Prostate gland (tissue), 2 donors: ENCODE data around the gene LAT.

Experiments used
- CTCF ChIP-seq, 4 experiments: fragments of 200-600 bp in 2 of 4; fragments of 450-650 bp in 2 of 4; sonication (generic) in 2 of 4; IDR thresholded peaks; 1 replicate in 3 of 4; 2 replicates in 1 of 4; pipeline ENCODE4 v1.5.1; 2016 to 2019; ENCODE audit warnings: antibody characterized with exemption in 4 of 4, mild to moderate bottlenecking in 2 of 4, moderate library complexity in 2 of 4
- POLR2A ChIP-seq: fragments of 450-650 bp; IDR thresholded peaks from one replicate; pipeline ENCODE4 v1.6.1; 2016; ENCODE audit warnings: antibody characterized with exemption, mild to moderate bottlenecking
- POLR2AphosphoS5 ChIP-seq: sonication (generic); formaldehyde crosslinking; IDR thresholded peaks from one replicate; pipeline ENCODE4 v1.6.1; 2017; ENCODE audit warnings: antibody characterized with exemption

- no peak for TF ChIP-seq CTCF (IDR thresholded peaks at IDR 0.05)
- TF ChIP-seq POLR2AphosphoS5, result no peak
- no peak for TF ChIP-seq POLR2A
Measured at GRCh38 chr16:29029168-29029994, 44.5 kb downstream of the LAT start.
